ENCODE results near the gene RPS5.
"Not testable (repeated sequence)": the region's sequence is repeated elsewhere in the genome, so short reads cannot be mapped to it uniquely, and the experiment has no call there.

The RPS5 gene

GRCh38 chr19:58356766-58357480, 30.1 kb upstream of the RPS5 start:
- DNase-seq: no peak

GRCh38 chr19:58357481-58358145, 29.5 kb upstream of the RPS5 start:
- DNase-seq: no peak

GRCh38 chr19:58361900-58362271, 25.2 kb upstream of the RPS5 start:
- peak; percentile 11 for DNase-seq

- DNase-seq: peak; percentile 97
Measured at GRCh38 chr19:58362272-58362994, 24.6 kb upstream of the RPS5 start, which contains the start of gene ZNF497. Gene ZNF497, minus strand, starts transcription at chr19:58362751. Its CDS starts 5,116 bp downstream, at chr19:58357635.

DNA sequence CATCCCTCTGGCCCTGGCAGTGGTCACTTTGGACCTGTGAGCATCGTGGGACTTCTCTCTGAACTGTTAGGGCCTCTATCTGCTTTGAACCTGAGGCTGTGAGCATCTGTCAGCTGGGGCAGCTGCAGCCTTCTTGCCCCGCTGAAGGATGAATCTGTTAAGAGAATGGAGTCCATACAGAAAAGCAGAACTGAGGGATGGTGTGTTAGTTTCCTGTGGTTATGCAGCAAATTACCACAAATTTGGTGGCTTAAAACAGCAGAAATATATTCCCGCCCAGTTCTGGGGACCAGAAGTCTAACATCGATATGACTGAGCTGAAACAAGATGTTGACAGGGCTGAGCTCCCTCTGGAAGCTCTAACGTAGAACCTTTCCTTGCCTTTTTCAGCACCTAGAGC, 22.9 kb upstream of the RPS5 start:
- no peak for DNase-seq

- DNase-seq: no peak
Measured at GRCh38 chr19:58366585-58367430, 20.3 kb upstream of the RPS5 start.

DNA sequence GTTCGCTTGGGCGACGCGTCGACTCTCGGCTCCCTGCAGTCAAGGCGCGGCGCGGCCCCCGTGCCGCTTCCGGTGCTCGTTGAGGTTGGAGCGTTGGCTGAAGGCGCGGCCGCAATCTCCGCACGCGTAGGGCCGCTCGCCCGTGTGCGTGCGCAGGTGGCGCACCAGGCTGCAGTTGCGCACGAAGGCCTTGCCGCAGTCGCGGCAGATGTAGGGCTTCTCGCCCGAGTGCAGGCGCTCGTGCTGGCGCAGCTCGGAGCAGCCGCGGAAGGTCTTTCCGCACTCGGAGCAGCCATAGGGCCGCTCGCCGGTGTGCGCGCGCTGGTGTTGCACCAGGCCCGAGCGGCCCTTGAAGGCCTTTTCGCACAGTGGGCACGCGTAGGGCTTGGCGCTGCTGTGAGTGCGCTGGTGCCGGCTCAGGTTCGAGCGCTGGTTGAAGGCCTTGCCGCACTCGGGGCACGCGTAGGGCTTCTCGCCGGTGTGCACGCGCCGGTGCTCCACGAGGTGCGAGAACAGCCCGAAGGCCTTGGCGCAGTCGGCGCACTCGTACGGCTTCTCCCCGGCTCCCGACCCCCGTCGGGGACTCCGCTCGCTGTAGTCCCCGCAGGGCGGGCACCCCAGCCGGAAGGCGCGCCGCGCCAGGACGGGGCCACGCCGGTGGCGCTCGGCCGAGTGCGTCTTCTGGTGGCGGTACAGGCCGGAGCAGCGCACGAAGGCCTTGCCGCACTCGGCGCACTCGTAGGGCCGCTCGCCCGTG, 19.2 kb upstream of the RPS5 start:
- DNase-seq: no peak

GRCh38 chr19:58368561-58369360, 18.3 kb upstream of the RPS5 start:
- no peak for DNase-seq

- DNase-seq: no peak
Measured at GRCh38 chr19:58372311-58373133, 14.5 kb upstream of the RPS5 start.

GRCh38 chr19:58374200-58374599, 12.9 kb upstream of the RPS5 start:
- DNase-seq: no peak

GRCh38 chr19:58376724-58377123, 10.3 kb upstream of the RPS5 start:
- not testable (repeated sequence) for DNase-seq

DNA sequence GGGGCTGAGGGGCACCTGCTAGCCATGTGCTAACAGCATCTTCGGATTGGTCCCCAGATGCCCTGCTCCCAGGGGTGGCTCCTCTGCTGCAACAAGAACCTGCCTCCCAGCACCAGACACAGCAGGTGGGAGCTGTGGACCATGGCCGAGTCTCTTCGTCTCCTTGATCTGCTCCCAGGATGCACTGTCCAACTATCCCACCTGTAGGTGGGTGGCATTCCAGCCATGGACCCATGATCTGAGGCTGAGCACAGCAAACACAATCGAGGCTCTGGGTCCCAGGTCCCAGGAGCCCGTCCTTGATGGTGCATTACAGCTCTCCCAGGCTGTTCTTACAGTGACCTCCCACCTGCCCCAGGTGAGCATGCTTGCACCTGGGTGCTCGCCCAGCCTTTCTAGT, 7.8 kb upstream of the RPS5 start:
- no peak for DNase-seq

DNA sequence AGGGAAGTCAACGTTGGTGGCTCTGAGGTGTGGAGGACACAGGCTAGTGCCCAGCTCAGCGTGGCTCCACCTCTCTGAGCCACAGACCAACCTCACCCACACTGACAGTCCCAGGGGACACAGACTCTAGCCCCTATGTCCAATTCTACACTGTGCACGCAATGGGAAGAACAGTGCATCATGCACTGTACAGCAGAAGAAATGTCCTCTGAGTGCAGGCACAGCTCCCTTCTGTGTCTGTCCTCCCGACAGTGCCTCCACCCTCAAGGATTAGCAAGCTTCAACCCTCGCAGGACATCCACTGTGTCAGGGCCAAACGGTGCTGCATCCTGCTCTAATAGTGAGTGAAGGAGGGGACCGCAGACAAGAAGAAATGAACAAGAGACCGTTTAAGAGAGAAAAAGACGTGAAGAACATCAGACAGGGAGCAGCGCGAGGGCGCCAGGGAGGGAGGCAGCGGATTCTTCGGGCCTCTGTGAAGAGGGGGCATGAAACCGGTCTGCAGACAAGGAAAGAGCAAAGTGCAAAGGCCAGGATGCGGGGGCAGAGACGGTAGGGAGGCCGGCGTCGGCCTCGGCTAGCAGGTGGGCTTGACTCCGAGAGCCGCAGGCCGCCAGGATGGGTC, 6.9 kb upstream of the RPS5 start:
- DNase-seq: no peak

GRCh38 chr19:58380662-58381459, 6.2 kb upstream of the RPS5 start, which contains the start of gene ZNF837:
Gene ZNF837, minus strand, starts transcription at chr19:58381030. Its CDS starts 11,698 bp downstream, at chr19:58369332.
- DNase-seq: peak; percentile 100

GRCh38 chr19:58381460-58382212, 5.4 kb upstream of the RPS5 start:
- DNase-seq: no peak

DNA sequence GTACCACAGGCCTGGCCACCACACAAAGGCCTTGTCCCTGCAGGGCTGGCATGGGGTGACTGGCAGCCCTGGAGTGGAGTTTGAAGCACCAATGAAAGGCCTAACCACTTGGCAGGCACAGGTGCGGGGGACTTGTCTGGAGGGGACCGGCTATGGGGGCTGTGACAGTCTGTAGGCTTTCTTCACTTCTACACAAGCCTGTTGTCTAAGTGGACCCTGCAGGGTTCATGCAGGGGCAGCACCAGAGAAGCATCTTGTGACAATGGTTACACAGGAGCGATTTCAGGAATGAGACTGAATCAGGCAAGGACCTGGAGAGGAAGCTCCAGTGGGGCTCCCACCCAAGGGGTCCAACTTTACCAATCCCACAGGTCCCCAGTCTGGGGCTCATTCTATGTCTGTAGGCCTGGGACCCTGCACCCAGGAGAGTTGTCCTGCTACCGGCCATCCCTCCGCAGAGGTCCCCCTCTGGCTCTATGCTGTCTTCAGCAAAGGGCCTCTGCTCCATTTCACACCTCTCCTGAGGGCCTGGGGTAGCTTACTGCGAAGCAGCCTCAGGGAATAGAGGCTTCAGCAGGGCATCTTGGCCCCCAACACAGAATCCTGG, 4.0 kb upstream of the RPS5 start:
- DNase-seq: no peak

- no peak for DNase-seq
Measured at GRCh38 chr19:58385313-58385890, 1.7 kb upstream of the RPS5 start.
